Suprapubic skin (tissue), 4 donors: Measurements from ENCODE around the gene MYL6B. TPM values are rescaled to one million over a fixed set of nuclear protein-coding genes. Genes with fewer than 3 reads are reported as not detected.
"Not testable (repeated sequence)": the region's sequence is repeated elsewhere in the genome, so short reads cannot be mapped to it uniquely, and the experiment has no call there.

Experiments
- DNase-seq, 2 donors: peaks; one replicate each; pipeline ENCODE4 v3.0.0-alpha.2; 2019; ENCODE audit warnings: low spot score in 2 of 2
- H3K27ac ChIP-seq: fragments of 200-600 bp; sonication (generic); one replicate; pipeline ENCODE4 v1.5.1; 2019
- H3K27me3 ChIP-seq: fragments of 200-600 bp; sonication (generic); one replicate; pipeline ENCODE4 v1.5.1; 2019
- H3K36me3 ChIP-seq: fragments of 200-600 bp; sonication (generic); one replicate; pipeline ENCODE4 v1.5.1; 2019
- H3K4me1 ChIP-seq: fragments of 200-600 bp; sonication (generic); one replicate; pipeline ENCODE4 v1.5.1; 2019
- H3K4me3 ChIP-seq: fragments of 200-600 bp; sonication (generic); one replicate; pipeline ENCODE4 v1.5.1; 2019; ENCODE audit warnings: mild to moderate bottlenecking
- H3K9me3 ChIP-seq: fragments of 200-600 bp; sonication (generic); one replicate; pipeline ENCODE4 v1.5.1; 2019
- EP300 ChIP-seq: sonication (generic); formaldehyde crosslinking; IDR thresholded peaks from one replicate; pipeline ENCODE4 v1.6.1; 2017; ENCODE audit warnings: antibody characterized with exemption
- POLR2A ChIP-seq, 2 donors: fragments of 450-650 bp; IDR thresholded peaks; one replicate each; pipeline ENCODE4 v1.6.1; 2017; ENCODE audit warnings: antibody characterized with exemption in 2 of 2, mild to moderate bottlenecking in 2 of 2, moderate library complexity in 2 of 2
- POLR2AphosphoS5 ChIP-seq, 3 donors: sonication (generic); formaldehyde crosslinking; IDR thresholded peaks; one replicate each; pipeline ENCODE4 v1.6.1; 2017; ENCODE audit warnings: antibody characterized with exemption in 3 of 3
- WGBS: methylation state at CpG from one replicate; pipeline ENCODE4 v1.1.5; 2018; 5-methylcytosine and 5-hydroxymethylcytosine counted together
- total RNA-seq, 4 donors: library from RNA; depleted of rRNA; stranded (reverse); fragments of >200 nt; gene quantifications; one replicate each; pipeline ENCODE4 v1.1.0, GENCODE V29; 2016
- TF ChIP-seq, protein P1 (sequence below), 2 donors: fragments of 200-600 bp in 1 of 2; fragments of 450-650 bp in 1 of 2; sonication (generic) in 1 of 2; IDR thresholded peaks; one replicate each; pipeline ENCODE4 v1.5.1; 2016 to 2019; ENCODE audit warnings: antibody characterized with exemption in 2 of 2, mild to moderate bottlenecking in 1 of 2, moderate library complexity in 1 of 2

MYL6B gene
- total RNA-seq, 4 donors from 2014 or later = 28.3 to 37.4 (median 28.5) TPM

DNA sequence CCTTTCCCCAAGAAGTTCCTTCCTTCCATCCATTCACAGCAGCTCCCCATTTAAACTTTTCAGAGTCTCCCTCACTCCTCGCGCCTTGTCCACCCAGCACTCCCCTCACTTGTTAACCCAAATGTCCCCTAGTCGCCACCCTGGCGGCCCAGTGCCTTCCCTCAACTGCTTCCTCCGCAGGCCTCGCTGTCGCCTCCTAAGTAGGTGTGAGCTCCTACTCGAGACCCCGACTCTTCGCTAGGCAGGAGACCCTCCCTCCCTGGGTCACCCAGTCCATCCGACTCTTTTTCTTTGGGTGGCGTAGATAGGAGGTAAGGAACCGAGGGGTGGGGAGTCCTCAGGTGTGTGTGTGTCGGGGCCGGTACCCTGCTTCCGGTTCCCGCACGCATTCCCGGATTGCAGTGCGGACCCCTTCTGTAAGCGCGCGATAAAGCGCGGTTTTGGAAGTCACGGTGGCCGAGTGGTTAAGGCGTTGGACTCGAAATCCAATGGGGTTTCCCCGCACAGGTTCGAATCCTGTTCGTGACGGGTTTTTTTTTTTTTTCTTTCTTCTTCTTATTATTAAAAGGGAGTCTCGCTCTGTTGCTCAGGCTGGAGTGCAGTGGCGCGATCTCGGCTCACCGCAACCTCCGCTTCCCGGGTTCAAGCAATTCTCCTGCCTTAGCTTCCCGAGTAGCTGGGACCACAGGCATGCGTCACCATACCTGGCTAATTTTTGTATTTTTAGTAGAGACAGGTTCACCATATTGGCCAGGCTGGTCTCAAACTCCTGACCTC, 37.7 kb downstream of the MYL6B start:
- under 1% methylated on average over 42 of the region's 42 CpGs for WGBS
- Histone ChIP-seq H3K4me3 (peak overlapping the region; percentile 88), H3K4me1 (peaks cover 29% of the 10 kb centered on the region), H3K36me3 (peaks cover 17% of the 10 kb centered on the region), H3K27me3 (no peaks in the 10 kb centered on the region), H3K9me3 (no peaks in the 10 kb centered on the region), H3K27ac (peak overlapping the region; percentile 91)
- no peak for TF ChIP-seq EP300
- TF ChIP-seq POLR2AphosphoS5 (IDR thresholded peaks at IDR 0.05) = peak in 2 of 3 donors; percentile 31 to 68
- TF ChIP-seq, protein P1, sequence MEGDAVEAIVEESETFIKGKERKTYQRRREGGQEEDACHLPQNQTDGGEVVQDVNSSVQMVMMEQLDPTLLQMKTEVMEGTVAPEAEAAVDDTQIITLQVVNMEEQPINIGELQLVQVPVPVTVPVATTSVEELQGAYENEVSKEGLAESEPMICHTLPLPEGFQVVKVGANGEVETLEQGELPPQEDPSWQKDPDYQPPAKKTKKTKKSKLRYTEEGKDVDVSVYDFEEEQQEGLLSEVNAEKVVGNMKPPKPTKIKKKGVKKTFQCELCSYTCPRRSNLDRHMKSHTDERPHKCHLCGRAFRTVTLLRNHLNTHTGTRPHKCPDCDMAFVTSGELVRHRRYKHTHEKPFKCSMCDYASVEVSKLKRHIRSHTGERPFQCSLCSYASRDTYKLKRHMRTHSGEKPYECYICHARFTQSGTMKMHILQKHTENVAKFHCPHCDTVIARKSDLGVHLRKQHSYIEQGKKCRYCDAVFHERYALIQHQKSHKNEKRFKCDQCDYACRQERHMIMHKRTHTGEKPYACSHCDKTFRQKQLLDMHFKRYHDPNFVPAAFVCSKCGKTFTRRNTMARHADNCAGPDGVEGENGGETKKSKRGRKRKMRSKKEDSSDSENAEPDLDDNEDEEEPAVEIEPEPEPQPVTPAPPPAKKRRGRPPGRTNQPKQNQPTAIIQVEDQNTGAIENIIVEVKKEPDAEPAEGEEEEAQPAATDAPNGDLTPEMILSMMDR (IDR thresholded peaks at IDR 0.05) = no peak
- peak; percentile 87 to 88 for DNase-seq

GRCh38 chr12:56190695-56191155, 38.3 kb downstream of the MYL6B start:
- 20% methylated on average over 9 of the region's 9 CpGs for WGBS
- Histone ChIP-seq H3K4me1 (peaks cover 29% of the 10 kb centered on the region), H3K9me3 (no peaks in the 10 kb centered on the region), H3K27ac (peak overlapping the region; percentile 91), H3K4me3 (peak overlapping the region; percentile 88), H3K27me3 (no peaks in the 10 kb centered on the region), H3K36me3 (peaks cover 11% of the 10 kb centered on the region)
- TF ChIP-seq, protein P1 (IDR thresholded peaks at IDR 0.05) = no peak
- TF ChIP-seq EP300 (no peak), POLR2AphosphoS5 (IDR thresholded peaks at IDR 0.05) (no peak), POLR2A (IDR thresholded peaks at IDR 0.05) (no peak)
- DNase-seq = no peak

DNA sequence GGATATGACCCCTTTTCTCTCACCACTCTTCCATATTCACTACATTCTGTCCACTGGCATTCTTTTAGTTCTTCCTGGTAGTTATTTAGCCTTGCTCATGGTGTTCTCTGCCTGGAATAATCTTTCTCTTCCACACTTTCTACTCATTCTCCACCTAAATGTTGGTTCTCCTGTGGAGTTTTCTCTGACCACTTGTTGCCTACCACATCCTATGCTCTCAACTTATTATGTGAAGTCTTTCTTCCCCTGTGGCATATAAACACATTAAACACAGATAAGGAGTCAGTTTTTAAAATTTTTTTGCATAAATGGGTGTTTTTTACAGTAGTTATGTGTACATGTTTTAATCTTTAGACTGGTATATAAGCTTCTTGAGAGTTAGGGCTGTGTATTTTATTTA, 40.2 kb downstream of the MYL6B start:
- Histone ChIP-seq H3K27ac (no peak overlapping the region), H3K9me3 (no peaks in the 10 kb centered on the region), H3K4me3 (no peak overlapping the region), H3K27me3 (no peaks in the 10 kb centered on the region), H3K36me3 (no peaks in the 10 kb centered on the region), H3K4me1 (peaks cover 18% of the 10 kb centered on the region)
- no peak for DNase-seq
- TF ChIP-seq EP300 = no peak
- TF ChIP-seq, protein P1 (IDR thresholded peaks at IDR 0.05) = no peak
- no peak for TF ChIP-seq POLR2A (IDR thresholded peaks at IDR 0.05)
- TF ChIP-seq POLR2AphosphoS5 (IDR thresholded peaks at IDR 0.05) = no peak

GRCh38 chr12:56193025-56193578, 40.7 kb downstream of the MYL6B start:
- Histone ChIP-seq H3K27ac (no peak overlapping the region), H3K36me3 (no peaks in the 10 kb centered on the region), H3K9me3 (no peaks in the 10 kb centered on the region), H3K27me3 (no peaks in the 10 kb centered on the region), H3K4me1 (peaks cover 13% of the 10 kb centered on the region), H3K4me3 (no peak overlapping the region)
- peak in 1 of 2 donors; percentile 84 for DNase-seq
- TF ChIP-seq, protein P1 (IDR thresholded peaks at IDR 0.05) = peak; percentile 68 to 87
- no peak for TF ChIP-seq POLR2AphosphoS5 (IDR thresholded peaks at IDR 0.05)
- 59% methylated on average over 1 of the region's 1 CpG for WGBS

DNA sequence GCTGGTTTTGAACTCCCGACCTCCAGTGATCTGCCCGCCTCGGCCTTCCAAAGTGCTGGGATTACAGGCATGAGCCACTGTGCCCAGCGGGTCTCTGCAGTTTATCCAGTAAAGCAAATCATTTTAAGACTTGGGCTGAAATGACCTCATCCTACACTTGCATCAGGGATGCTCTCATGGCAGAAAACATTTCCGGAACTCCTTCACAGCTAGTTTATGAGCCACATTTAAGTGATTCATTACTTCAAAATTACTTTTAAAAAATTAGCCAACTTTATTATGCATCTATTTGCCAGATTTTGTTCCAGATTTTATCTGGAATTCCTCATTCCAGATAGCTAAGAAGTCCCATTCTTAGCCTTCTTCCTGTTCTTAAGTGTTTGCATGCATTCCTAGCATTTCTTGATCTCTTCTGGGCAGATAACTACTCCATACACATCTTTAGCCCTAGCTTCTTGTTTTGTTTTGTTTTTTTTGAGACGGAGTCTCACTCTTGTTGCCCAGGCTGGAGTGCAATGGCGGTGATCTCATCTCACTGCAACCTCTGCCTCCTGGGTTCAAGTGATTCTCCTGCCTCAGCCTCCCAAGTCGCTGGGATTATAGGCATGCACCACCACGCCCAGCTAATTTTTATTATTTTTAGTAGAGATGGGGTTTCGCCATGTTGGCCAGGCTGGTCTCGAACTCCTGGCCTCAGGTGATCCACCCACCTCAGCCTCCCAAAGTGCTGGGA, 44.6 kb downstream of the MYL6B start:
- not testable (repeated sequence) for H3K4me1 ChIP-seq, H3K27me3 ChIP-seq, H3K9me3 ChIP-seq, H3K27ac ChIP-seq, H3K4me3 ChIP-seq, H3K36me3 ChIP-seq, DNase-seq
- 73% methylated on average over 11 of the region's 11 CpGs for WGBS
